Measurements from ENCODE around the gene SH3RF3. TPM values are rescaled to one million over a fixed set of nuclear protein-coding genes. Genes with fewer than 3 reads are reported as not detected.

The SH3RF3 gene
- total RNA-seq, 2 experiments from 2014 or later = 2.2 to 2.5 TPM

GRCh38 chr2:109287413-109287812 is 158.4 kb downstream of the SH3RF3 start:
- Mint-ChIP-seq H3K36me3 (no peaks in the 10 kb centered on the region), H3K9me3 (no peaks in the 10 kb centered on the region), H3K4me3 (no peak overlapping the region), H3K27me3 (no peaks in the 10 kb centered on the region), H3K27ac (no peak overlapping the region), H3K4me1 (peaks cover 13% of the 10 kb centered on the region)
- DNase-seq = no peak

GRCh38 chr2:109287838-109288237 is 158.8 kb downstream of the SH3RF3 start:
- no peak overlapping the region for H3K4me3 Mint-ChIP-seq
- H3K27ac Mint-ChIP-seq = no peak overlapping the region
- H3K27me3 Mint-ChIP-seq = no peaks in the 10 kb centered on the region
- DNase-seq = no peak
- H3K4me1 Mint-ChIP-seq = peaks cover 12% of the 10 kb centered on the region
- H3K36me3 Mint-ChIP-seq = no peaks in the 10 kb centered on the region
- H3K9me3 Mint-ChIP-seq = no peaks in the 10 kb centered on the region

- Mint-ChIP-seq H3K4me1 (peaks cover 12% of the 10 kb centered on the region), H3K9me3 (no peaks in the 10 kb centered on the region), H3K27me3 (no peaks in the 10 kb centered on the region), H3K36me3 (no peaks in the 10 kb centered on the region), H3K4me3 (no peak overlapping the region), H3K27ac (no peak overlapping the region)
- DNase-seq = no peak
Measured at GRCh38 chr2:109288544-109289368, 159.8 kb downstream of the SH3RF3 start.

- no peak for DNase-seq
- Mint-ChIP-seq H3K9me3 (peaks cover 4% of the 10 kb centered on the region), H3K4me1 (peaks cover 9% of the 10 kb centered on the region), H3K27me3 (no peaks in the 10 kb centered on the region), H3K4me3 (no peak overlapping the region), H3K36me3 (peaks cover 2% of the 10 kb centered on the region), H3K27ac (no peak overlapping the region)
Measured at GRCh38 chr2:109289504-109290222, 160.7 kb downstream of the SH3RF3 start.

GRCh38 chr2:109290887-109291643 is 162.1 kb downstream of the SH3RF3 start:
- H3K36me3 Mint-ChIP-seq = peaks cover 2% of the 10 kb centered on the region
- peaks cover 4% of the 10 kb centered on the region for H3K9me3 Mint-ChIP-seq
- no peak overlapping the region for H3K27ac Mint-ChIP-seq
- peaks cover 9% of the 10 kb centered on the region for H3K4me1 Mint-ChIP-seq
- DNase-seq = no peak
- H3K27me3 Mint-ChIP-seq = no peaks in the 10 kb centered on the region
- no peak overlapping the region for H3K4me3 Mint-ChIP-seq

GRCh38 chr2:109292386-109292785 is 163.4 kb downstream of the SH3RF3 start:
- Mint-ChIP-seq H3K4me1 (peaks cover 4% of the 10 kb centered on the region), H3K36me3 (peaks cover 2% of the 10 kb centered on the region), H3K4me3 (no peak overlapping the region), H3K27ac (no peak overlapping the region), H3K27me3 (no peaks in the 10 kb centered on the region), H3K9me3 (peaks cover 4% of the 10 kb centered on the region)
- no peak for DNase-seq

GRCh38 chr2:109293663-109294062 is 164.7 kb downstream of the SH3RF3 start:
- DNase-seq = no peak
- no peak overlapping the region for H3K27ac Mint-ChIP-seq
- peaks cover 2% of the 10 kb centered on the region for H3K36me3 Mint-ChIP-seq
- peaks cover 4% of the 10 kb centered on the region for H3K9me3 Mint-ChIP-seq
- no peak overlapping the region for H3K4me3 Mint-ChIP-seq
- H3K27me3 Mint-ChIP-seq = no peaks in the 10 kb centered on the region
- peaks cover 6% of the 10 kb centered on the region for H3K4me1 Mint-ChIP-seq

GRCh38 chr2:109294523-109294922 is 165.5 kb downstream of the SH3RF3 start:
- Mint-ChIP-seq H3K36me3 (peaks cover 2% of the 10 kb centered on the region), H3K27ac (no peak overlapping the region), H3K27me3 (no peaks in the 10 kb centered on the region), H3K9me3 (peaks cover 4% of the 10 kb centered on the region), H3K4me1 (peaks cover 6% of the 10 kb centered on the region), H3K4me3 (no peak overlapping the region)
- DNase-seq = no peak

- Mint-ChIP-seq H3K27me3 (no peaks in the 10 kb centered on the region), H3K9me3 (peaks cover 4% of the 10 kb centered on the region), H3K4me1 (peaks cover 7% of the 10 kb centered on the region), H3K36me3 (peaks cover 2% of the 10 kb centered on the region), H3K4me3 (no peak overlapping the region), H3K27ac (no peak overlapping the region)
- no peak for DNase-seq
Measured at GRCh38 chr2:109295070-109295780, 166.2 kb downstream of the SH3RF3 start.

- H3K27me3 Mint-ChIP-seq = no peaks in the 10 kb centered on the region
Measured at GRCh38 chr2:109295781-109296117, 166.7 kb downstream of the SH3RF3 start.

GRCh38 chr2:109297566-109298490 is 168.8 kb downstream of the SH3RF3 start:
- H3K4me3 Mint-ChIP-seq = no peak overlapping the region
- DNase-seq = no peak
- H3K27me3 Mint-ChIP-seq = no peaks in the 10 kb centered on the region
- H3K36me3 Mint-ChIP-seq = peaks cover 2% of the 10 kb centered on the region
- H3K9me3 Mint-ChIP-seq = peaks cover 4% of the 10 kb centered on the region
- H3K4me1 Mint-ChIP-seq = peaks cover 7% of the 10 kb centered on the region
- H3K27ac Mint-ChIP-seq = no peak overlapping the region

More at GRCh38 chr2:109295781-109296117, 166.7 kb downstream of the SH3RF3 start:
- H3K9me3 Mint-ChIP-seq = peaks cover 4% of the 10 kb centered on the region
- peaks cover 2% of the 10 kb centered on the region for H3K36me3 Mint-ChIP-seq
- no peak for DNase-seq
- peaks cover 7% of the 10 kb centered on the region for H3K4me1 Mint-ChIP-seq
- H3K4me3 Mint-ChIP-seq = no peak overlapping the region
- H3K27ac Mint-ChIP-seq = no peak overlapping the region

- Mint-ChIP-seq H3K4me3 (no peak overlapping the region), H3K27me3 (no peaks in the 10 kb centered on the region), H3K4me1 (peaks cover 7% of the 10 kb centered on the region), H3K9me3 (peaks cover 3% of the 10 kb centered on the region), H3K36me3 (peaks cover 2% of the 10 kb centered on the region), H3K27ac (no peak overlapping the region)
- DNase-seq = no peak
Measured at GRCh38 chr2:109298851-109299250, 169.8 kb downstream of the SH3RF3 start.

- Mint-ChIP-seq H3K4me1 (peaks cover 7% of the 10 kb centered on the region), H3K27me3 (no peaks in the 10 kb centered on the region), H3K9me3 (no peaks in the 10 kb centered on the region), H3K27ac (no peak overlapping the region), H3K36me3 (peaks cover 2% of the 10 kb centered on the region), H3K4me3 (no peak overlapping the region)
- DNase-seq = no peak
Measured at GRCh38 chr2:109299536-109299935, 170.5 kb downstream of the SH3RF3 start.

- Mint-ChIP-seq H3K9me3 (no peaks in the 10 kb centered on the region), H3K27me3 (no peaks in the 10 kb centered on the region), H3K27ac (no peak overlapping the region), H3K4me1 (peaks cover 3% of the 10 kb centered on the region), H3K36me3 (no peaks in the 10 kb centered on the region), H3K4me3 (no peak overlapping the region)
- no peak for DNase-seq
Measured at GRCh38 chr2:109300582-109300981, 171.6 kb downstream of the SH3RF3 start.
